GM19238 (cell line): ENCODE results near the gene CAMTA1.

Experiments used
- DNase-seq: peaks from one replicate; pipeline ENCODE4 v3.0.0; 2011; ENCODE audit warnings: low spot score; ENCODE audit not compliant: insufficient read length

The CAMTA1 gene

GRCh38 chr1:7642781-7643529 lies 857.7 kb downstream of the CAMTA1 start:
- DNase-seq, result no peak

- DNase-seq, result no peak
Measured at GRCh38 chr1:7643530-7643929, 858.3 kb downstream of the CAMTA1 start.

GRCh38 chr1:7644086-7644485 lies 858.8 kb downstream of the CAMTA1 start:
- no peak for DNase-seq

- no peak for DNase-seq
Measured at GRCh38 chr1:7644961-7645750, 859.9 kb downstream of the CAMTA1 start.

- DNase-seq, result no peak
Measured at GRCh38 chr1:7645751-7646048, 860.4 kb downstream of the CAMTA1 start.

GRCh38 chr1:7646164-7646563 lies 860.9 kb downstream of the CAMTA1 start:
- no peak for DNase-seq

- DNase-seq, result peak; percentile 87
Measured at GRCh38 chr1:7646981-7647901, 862.0 kb downstream of the CAMTA1 start.

- no peak for DNase-seq
Measured at GRCh38 chr1:7648761-7649384, 863.6 kb downstream of the CAMTA1 start.

- DNase-seq, result no peak
Measured at GRCh38 chr1:7650801-7651200, 865.5 kb downstream of the CAMTA1 start.

- no peak for DNase-seq
Measured at GRCh38 chr1:7651203-7651602, 865.9 kb downstream of the CAMTA1 start.

GRCh38 chr1:7652061-7652460 lies 866.8 kb downstream of the CAMTA1 start:
- no peak for DNase-seq

GRCh38 chr1:7652515-7653098 lies 867.4 kb downstream of the CAMTA1 start:
- no peak for DNase-seq

- no peak for DNase-seq
Measured at GRCh38 chr1:7654725-7655124, 869.5 kb downstream of the CAMTA1 start.

GRCh38 chr1:7655354-7655753 lies 870.1 kb downstream of the CAMTA1 start:
- no peak for DNase-seq

- no peak for DNase-seq
Measured at GRCh38 chr1:7656557-7657215, 871.4 kb downstream of the CAMTA1 start.

- DNase-seq, result no peak
Measured at GRCh38 chr1:7657287-7658016, 872.2 kb downstream of the CAMTA1 start.

- no peak for DNase-seq
Measured at GRCh38 chr1:7658099-7658498, 872.8 kb downstream of the CAMTA1 start.

- no peak for DNase-seq
Measured at GRCh38 chr1:7659514-7659913, 874.3 kb downstream of the CAMTA1 start.

GRCh38 chr1:7663451-7664146 lies 878.3 kb downstream of the CAMTA1 start:
- no peak for DNase-seq
